AG08395 (cell line): ENCODE measurements around the gene RAD51B.

Experiments used
- DNase-seq: peaks from one replicate; pipeline ENCODE4 v3.0.0; 2012; ENCODE audit warnings: mixed read lengths, low spot score

The RAD51B gene

DNA sequence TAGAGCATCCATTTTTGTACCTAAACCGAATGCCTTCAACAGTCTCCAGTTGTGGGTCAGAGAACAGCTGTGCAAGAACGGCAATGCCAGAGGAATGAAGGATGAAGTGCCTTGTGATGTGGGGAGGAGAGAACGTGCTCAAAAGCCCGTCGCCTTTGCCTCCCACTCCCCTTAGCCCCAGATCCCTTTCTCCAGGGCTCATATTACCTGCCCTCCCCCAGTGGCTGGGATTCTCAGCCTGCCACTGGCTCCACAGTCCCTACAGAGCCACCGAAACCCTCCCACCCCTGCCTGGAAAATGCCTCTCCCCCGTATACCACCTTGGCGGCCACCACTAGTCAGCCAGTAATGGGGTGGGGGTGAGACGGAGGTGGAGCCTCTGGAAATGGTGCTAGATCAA is 814.8 kb downstream of the RAD51B start:
- no peak for DNase-seq

DNA sequence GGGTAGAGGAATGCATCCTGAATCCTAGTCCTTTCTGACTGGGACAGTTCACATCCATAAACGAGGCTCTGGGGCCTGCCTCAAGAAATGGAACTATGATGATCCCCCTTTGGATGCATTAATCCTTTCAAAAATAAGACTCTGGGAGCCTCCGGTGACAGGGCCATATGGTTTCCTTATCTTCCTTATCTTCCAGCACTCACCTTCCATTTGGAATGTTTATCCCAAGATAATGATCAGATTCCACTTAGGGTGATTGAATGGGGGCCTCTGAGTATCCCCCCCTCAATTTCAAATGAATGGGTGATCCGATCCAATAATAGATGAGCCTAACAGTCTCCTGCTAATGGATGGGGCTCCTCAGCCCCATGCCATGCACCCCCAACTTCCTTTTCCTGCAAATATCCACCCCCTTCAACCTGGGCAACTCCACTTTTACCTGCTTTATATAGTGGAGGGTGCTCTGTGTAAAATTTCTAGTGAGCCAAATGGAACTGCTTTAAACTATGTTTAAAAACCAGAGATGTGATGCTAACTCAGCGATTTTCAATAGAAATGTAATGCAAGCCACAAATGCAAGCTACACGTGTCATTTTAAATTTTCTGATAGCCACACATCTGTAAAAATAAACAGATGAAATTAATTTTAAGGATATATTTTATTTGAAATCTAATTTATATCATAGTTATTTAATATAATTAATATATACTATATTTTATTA is 815.5 kb downstream of the RAD51B start:
- DNase-seq: no peak

DNA sequence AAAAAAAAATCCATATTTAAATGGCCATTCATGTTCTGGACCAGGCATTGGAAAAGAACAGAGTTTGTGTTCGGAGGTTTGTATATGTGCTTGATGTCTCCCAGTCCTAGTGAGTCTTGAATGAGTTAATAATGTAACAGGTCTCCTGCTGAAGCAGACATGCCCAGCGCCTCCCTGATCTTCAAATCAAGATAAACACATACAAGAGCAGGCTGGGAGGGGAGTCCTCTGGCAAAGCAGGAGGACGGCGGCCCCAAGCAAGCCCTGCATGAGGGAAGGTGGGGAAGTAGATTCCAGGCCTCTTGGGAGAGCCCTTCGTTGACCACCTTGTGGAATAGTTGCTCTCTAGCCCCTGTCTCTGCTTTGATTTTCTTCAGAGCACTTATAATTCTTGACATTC is 817.0 kb downstream of the RAD51B start:
- DNase-seq: no peak

DNA sequence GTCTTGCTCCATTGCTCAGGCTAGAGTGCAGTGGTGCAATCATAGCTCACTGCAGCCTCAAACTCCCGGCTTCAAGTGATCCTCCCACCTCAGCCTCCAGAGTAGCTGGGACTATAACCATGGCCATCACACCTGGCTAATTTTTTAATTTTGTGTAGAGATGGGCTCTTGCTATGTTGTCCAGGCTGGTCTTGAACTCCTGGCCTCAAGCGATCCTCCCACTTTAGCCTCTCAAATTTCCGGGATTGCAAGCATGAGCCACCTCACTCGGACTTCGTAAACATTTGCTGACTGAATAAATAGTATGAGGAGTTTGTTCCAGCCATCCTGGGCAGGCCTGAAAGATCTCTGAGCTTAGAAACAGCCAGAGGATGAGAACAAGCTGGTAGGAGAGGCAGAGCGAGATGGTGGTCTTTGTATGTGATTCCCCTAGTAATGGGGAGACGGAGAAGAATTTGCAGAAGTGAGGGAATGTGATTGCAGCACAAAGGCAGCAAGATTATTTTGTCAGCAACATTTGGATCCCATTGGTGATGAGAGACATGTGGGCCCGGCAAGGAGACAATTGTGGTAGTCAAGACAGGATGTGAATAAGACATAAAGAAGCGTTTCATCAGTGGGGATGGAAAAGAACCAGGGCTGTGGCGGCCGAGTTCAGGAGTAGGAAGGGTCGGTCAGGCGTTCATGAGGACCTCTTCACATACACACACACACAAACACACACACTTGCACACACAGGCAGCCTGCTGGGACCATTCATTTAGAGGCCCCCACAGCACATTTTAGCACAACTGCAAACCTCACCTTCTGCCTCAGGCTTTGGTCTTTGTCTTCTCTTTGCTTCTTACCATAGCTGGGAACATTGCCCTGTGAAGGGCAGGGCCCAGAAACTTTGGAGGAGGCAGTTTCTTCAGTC is 817.8 kb downstream of the RAD51B start:
- peak; percentile 66 for DNase-seq

DNA sequence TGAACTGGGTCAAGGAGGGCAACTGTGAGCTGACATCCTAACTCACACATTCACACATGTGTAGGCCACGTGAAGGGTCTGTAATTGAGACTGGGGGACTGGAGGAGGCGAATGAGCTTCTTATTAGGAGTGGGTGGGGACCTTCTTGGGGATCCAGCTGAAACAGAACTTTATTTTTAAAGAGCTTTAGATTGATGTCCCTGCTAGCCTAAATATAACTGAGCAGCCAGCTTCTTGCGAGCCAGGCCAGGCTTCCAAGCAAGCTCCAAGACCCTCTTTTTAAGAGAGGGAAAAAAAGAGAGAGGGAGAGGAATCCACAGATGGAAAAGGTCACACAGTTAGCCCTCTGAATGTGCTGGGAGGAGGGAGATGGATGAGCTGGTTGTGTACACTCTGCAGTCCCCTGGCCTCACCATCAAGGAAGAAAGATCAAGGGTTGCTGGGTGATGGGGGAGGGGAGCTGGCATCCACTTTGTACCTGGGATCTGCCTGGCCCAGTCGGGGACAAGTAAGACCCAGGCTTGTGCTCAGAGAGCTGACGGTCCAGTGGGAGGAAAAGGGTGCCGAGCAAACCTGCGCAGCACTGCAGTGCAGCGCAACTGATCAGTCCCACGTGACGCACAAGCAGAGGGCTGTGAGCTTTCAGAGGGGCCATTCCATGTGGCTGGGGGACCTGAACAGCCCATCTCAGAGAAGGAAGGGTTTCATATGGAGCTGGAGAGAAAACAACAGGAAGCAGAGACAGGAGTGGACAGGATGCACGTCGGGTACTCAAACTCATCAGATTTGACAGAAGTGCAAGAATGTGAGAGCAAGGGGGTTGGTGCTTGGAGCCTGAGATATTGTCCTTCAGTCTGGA is 818.8 kb downstream of the RAD51B start:
- no peak for DNase-seq

DNA sequence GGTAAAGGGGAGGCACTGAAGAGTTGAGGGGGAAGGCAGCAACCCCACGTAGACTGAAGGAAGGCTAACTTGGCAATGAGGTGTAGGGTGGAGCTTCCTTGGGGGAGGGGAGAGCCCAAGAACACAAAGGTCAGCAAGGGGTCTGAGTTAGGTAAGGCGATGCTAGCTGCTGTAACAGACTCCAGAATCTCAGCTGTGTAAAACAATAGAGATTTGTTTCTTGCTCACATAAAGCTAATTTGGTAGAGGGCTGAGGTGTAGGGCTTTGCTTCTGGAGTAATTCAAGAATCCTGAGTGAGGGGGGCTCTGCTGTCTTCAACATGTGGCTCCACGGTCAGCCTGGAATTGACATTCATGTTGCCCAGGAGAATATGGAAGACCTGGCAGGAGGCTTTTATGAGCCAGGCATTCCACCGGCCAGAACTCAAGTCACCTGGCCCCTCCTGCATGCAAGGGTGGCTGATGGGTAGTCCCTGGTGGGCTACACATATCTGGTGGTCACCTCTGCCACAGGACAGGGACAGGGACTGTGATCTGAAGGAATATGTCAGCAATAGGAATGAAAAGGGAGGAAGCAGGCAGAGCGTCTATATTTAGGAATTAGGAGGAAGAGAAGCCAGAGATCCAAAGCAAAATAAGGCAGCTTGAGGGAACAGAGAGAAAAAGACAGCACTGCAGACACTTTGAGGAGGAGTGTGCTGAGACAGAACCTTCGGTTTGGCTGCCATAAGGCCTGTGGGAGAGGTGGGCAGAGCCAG is 819.6 kb downstream of the RAD51B start:
- DNase-seq: no peak

DNA sequence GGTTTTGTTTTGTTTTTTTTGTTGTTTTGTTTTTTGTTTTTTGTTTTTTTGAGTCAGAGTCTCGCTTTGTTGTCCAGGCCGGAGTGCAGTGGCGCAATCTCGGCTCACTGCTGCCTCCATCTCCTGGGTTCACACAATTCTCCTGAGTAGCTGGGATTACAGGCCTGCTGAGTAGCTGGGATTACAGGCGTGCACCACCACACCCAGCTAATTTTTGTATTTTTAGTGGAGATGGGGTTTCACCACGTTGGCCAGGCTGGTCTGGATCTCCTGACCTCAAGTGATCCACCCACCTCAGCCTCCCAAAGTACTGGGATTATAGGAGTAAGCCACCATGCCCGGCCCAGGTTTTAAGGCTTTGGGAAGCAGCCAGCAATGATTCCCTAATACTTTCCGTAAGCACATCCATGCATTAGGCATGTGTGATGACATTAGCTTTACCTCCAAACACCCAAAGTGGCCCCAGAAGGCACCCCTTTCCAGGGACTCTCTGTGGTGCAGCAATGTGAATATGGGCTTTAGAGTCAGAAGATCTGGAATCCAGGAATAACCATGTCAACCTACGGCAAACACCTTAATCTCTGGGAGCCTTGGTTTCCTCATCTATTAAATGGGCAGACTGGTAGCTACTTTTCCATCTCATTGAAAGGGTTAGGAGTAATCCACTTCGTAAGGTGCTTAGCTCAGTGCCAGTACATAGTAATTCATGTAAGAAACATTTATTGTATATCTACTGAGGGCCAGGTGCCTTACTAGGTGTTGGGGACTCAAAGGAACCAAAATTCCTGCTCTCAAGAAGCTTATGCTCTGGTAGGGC is 820.4 kb downstream of the RAD51B start:
- DNase-seq: no peak

DNA sequence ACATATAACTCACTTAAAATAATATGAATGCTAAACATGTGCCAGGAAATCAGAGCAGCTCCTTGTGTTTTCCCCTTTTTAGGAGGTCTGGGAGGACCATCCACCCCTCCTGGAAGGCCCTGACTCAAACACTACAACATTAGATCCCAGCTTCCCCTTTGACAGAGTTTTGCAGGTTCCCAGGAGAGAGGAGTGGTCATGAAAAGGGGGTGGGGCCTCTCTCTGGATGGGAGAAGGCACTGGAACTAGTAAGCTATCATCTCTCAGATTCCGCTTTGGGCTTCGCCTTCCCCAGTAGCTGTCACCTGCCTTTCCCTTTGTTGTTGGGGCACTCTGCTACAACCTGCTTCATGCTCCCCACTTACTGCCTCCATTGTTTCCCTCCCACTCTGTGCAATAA is 824.1 kb downstream of the RAD51B start:
- no peak for DNase-seq

DNA sequence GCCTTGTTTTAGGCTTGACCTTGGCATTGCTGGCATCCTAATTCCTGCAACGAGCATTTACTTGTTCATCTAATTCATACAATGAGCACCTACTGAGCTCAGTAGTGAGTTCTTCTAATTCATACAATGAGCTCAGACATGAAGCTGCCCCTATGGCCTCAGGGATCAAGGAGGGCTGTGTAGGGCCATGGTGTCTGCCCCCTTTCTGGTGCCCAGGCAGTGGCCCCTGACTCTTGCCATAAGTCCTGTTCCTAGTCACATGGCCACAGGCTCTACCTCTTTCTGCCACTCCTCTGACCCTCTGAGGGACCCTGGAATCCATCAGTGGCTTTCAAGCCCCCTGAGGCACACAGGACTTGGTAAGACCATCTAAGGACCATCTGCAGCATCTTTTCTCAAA is 824.5 kb downstream of the RAD51B start:
- DNase-seq: no peak

DNA sequence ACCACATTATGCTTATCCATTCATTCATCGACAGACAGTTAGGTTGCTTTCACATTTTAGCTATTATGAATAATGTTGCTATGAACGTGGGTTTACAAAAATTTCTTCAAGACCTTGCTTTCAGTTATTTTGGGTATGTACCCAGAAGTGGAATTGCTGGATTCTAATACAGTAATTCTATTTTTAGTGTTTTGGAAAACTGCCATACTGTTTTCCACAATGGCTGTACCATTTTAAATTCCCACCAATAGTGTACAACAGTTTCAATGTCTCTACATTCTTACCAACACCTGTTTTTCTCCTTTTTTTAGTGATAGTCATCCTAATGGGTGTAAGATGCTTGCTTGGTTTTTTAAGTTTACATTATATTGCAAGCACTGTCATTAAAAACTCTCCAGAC is 825.8 kb downstream of the RAD51B start:
- DNase-seq: no peak

DNA sequence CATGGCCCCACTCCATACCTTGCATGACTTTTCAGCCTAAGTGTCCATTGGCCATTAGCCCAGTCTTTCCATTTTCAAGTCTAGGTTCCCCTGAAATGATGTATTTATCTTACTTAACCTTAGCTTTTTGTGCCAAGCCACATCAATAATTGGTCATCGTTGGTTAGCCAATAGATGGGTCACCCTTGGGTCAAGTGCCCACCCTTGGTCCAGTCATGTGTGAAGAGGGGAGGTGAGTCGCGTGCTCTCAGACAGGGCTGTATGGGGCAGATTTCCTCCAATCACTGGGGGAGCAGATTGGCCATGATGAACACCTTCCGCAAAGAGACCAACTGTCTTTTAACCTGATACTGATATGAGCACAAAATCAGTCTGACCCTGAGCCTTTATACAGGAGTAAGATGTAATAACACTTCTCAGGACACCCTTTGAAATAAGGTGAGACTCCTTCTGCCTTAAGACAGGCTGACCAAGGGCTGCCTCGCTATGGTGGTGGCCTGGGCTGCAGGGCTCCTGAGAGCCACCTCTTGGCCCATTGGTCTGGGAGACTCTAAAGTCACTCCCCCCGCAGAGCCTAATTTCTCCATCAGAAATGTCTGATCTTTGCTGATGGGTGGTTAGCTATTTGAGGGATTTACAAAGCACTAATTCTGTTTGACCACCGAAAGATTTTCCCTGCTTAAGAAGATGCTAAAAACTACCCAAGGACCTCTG is 830.1 kb downstream of the RAD51B start:
- no peak for DNase-seq

DNA sequence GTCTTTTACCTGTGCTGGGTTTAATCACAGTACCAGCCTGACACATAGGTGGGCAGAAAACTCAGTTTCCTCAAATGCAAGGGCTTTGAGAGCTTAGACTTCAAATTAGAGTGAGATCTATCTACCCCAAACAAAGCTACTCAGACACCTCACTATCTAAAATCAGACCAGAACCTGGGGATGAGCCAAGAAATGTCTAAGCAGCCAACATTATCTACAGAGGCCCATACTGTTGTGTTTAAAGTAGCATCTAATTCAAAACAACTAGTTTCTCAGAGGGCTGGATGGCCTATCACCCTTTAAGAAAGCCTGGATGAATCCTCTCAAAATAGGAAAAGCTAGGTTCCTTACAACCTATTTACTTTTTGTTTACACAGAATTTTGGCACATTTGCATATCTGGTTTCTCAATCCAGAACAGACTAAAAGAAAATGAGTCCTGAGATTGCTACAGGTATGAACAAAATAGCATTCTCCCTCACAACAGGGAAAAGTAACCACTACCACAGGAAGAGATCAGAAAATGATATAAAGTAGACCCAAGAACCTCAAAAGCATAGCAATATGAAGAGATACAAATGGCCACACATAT is 830.9 kb downstream of the RAD51B start:
- DNase-seq: no peak

DNA sequence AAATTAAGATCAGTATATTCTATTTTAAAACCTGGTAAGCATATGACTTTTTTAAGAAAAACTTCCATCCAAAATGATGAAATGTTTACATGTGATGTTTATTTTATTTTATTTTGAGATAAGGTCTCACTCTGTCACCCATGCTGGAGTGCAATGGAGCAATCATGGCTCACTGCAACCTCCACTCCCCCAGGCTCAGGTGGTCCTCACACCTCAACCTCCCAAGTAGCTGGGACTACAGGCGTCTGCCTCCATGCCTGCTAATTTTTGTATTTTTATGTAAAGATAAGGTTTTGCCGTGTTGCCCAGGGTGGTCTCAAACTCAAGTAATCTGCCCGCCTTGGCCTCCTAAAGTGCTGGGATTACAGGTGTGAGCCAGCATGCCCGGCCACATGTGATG is 831.5 kb downstream of the RAD51B start:
- no peak for DNase-seq

DNA sequence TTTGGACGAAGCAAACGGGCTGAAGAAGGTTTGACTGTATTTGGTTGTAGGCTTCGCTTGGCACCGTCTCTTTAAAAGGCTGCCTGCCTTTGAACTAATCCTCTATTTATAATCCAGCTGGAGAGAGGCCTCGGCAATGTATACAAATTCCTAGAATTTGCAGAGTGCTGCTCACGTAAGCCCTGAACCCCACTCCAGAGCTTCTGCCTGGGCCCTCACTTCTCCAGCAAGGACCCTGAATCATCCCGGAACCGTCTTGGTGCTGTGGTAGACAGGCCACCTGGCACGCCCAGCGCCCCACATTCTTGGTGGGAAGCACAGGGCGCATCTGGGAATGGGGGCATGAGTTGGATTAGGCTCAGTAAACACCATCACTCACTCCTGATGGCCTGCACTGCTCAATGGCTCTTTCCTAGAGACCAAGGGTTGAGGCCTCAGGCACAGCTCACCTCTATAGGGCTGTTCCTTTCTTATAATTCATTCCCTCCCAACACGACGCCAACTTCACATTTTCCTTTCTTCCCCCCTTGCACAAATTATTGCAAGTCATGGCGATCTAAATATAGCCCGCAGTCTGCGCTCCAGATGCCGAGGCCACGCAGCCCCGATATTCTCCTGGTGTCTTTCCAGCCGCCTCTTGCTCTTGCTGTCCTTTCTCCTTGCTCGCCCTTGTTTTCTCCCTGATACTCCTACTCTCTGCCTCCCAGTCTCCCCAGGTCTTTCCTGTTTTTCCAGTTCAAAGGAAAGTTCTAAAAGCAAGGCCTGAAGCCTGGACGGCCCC is 832.3 kb downstream of the RAD51B start:
- peak; percentile 40 for DNase-seq

DNA sequence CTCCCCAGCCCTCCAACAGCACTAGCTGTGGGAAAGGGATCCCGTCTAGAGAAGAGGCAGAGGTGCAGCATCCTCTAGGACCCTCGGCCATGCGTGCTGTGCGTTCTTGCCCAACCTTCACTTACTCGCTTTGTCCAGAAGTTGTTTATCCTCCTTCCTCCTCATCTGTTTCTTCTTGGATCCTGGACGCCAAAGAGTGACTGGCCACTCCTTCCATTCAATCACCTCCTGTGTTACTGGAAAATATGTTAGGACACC is 832.8 kb downstream of the RAD51B start:
- DNase-seq: no peak

DNA sequence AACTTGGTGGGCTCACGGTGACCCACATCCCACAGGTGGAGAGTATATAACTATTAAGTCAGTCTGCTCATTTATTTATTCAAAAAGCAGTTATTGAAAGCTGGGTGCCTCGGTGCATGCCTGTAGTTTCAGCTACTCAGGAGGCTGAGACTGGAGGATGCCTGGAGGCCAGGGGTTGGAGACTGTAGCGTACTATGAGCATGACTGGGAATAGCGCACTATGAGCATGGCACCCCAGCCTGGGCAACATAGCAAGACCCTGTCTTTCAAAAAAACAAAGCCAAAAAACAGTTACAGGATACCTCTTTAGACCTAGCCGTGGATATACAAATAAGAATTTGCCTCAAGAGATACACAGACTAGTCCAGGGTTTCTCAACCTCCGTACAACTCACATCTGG is 833.5 kb downstream of the RAD51B start:
- DNase-seq: no peak

DNA sequence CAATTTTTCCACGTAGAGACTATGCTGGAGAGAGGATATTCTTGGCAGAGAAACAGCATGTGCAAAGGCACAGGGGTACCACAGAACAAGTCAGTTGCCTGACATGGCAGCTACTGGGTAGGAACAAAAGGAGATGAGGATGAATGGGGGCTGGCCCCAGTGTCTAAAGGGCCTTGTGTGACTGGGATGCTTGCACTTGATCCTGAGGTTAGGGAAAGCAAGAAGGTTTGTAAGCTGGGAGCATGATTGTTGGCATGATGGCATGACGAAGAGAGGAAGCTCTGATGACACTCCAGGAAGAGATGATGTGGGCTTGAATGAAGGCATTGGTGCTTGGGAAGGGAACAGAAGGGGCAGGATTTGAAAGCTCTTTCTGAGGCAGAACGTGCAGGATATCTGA is 834.2 kb downstream of the RAD51B start:
- no peak for DNase-seq

DNA sequence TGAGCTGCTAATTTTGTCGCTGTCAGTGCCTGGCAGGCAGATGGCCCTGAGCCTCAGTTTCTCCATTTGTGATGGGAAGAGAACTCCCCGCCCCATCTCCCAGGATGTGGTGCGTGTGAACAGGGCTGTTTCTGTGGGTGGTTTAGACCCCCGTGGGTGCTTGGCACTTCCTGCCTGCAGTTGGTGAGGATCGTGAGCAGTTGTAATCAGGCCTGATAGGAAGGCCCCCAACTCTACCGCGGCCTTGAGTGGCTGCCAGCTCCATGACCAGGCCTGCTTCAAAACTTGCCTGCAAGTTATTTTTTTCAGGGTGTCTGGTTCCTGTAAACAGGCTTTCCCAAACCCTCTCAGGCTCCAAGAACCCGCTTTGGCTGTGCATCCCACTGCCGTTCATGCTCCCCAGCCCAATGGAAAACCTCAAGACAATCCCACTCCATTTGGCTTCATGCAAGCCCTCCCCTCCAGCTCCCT is 834.9 kb downstream of the RAD51B start:
- DNase-seq: no peak
